ENCODE measurements around the gene NRXN3.

DNA sequence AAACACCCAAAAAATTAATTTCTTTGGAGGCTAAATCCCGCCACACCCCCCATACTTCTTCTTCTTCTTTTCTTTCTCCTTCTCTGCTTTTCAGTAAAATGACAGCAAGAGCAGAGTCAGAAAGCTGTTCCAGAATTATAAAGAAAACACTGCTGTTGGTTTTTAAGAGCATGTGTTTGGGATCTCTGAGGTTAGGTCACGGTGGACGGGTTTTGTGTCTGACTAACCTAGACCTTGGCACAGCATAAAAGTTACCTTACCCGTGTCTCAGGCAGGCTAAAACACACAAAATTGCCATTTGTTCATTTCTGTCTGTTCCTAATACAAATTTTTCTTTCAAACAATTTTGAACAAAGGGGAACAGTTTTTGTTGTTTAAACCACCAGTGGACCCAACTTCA is 540.8 kb downstream of the NRXN3 start:
- TF ChIP-seq CTCF (conservative IDR thresholded peaks at IDR 0.05; ENCODE audit: low read length) (no peak), EZH2phosphoT487 (IDR thresholded peaks at IDR 0.05; ENCODE audit: borderline replicate concordance, low read depth, low read length) (no peak)
